GM20000 (cell line): Measurements from ENCODE around the gene PIGK.

Experiments used
- DNase-seq: peaks from one replicate; pipeline ENCODE4 v3.0.0; 2012; ENCODE audit warnings: low spot score
- TF ChIP-seq, protein P1 (sequence below): IDR thresholded peaks from 2 replicates; pipeline ENCODE4 v1.5.1; 2012; ENCODE audit warnings: mild to moderate bottlenecking, control low read depth; ENCODE audit errors: extremely low read depth, missing control alignments

The PIGK gene

DNA sequence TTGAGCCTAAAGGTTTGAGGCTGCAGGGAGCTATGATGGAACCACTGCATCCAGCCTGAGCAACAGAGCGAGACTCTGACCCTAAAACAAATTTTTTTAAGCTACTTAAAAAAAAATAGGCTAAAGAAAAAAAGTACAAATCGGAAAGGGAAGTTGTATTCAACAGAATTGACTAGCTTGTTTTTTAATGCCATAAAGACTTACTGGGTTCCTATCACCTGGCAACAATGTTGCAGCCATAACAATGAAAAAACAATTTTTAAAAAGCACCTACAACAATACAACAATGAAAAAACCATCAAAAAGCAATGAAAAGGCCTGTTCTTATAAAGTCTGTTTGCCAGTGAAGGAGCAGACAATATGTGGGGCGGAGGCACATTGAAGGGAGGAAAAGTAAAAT lies 20.1 kb upstream of the PIGK start:
- DNase-seq: no peak

DNA sequence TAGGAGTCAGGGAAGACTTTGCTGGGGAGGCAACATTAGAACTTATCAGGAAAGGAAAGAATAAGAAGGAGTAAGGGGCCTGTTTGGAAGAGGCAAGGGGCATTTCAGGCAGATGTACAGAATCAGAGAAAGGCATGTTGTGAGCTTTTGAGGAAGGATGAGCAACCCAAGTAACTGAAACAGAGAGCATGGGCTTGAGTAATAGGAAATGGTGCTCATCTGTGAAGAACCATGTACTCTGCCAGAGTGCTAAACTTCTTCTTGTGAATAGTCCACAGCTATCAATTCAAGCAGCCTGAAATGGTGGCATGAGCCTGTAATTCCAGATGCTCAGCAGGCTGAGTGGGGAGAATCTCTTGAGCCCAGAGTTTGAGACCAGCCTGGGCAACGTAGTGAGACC lies 19.2 kb upstream of the PIGK start:
- TF ChIP-seq, protein P1, sequence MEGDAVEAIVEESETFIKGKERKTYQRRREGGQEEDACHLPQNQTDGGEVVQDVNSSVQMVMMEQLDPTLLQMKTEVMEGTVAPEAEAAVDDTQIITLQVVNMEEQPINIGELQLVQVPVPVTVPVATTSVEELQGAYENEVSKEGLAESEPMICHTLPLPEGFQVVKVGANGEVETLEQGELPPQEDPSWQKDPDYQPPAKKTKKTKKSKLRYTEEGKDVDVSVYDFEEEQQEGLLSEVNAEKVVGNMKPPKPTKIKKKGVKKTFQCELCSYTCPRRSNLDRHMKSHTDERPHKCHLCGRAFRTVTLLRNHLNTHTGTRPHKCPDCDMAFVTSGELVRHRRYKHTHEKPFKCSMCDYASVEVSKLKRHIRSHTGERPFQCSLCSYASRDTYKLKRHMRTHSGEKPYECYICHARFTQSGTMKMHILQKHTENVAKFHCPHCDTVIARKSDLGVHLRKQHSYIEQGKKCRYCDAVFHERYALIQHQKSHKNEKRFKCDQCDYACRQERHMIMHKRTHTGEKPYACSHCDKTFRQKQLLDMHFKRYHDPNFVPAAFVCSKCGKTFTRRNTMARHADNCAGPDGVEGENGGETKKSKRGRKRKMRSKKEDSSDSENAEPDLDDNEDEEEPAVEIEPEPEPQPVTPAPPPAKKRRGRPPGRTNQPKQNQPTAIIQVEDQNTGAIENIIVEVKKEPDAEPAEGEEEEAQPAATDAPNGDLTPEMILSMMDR: no peak
- DNase-seq: no peak

More for the DNA sequence above, 20.1 kb upstream of the PIGK start:
- TF ChIP-seq, protein P1: no peak

DNA sequence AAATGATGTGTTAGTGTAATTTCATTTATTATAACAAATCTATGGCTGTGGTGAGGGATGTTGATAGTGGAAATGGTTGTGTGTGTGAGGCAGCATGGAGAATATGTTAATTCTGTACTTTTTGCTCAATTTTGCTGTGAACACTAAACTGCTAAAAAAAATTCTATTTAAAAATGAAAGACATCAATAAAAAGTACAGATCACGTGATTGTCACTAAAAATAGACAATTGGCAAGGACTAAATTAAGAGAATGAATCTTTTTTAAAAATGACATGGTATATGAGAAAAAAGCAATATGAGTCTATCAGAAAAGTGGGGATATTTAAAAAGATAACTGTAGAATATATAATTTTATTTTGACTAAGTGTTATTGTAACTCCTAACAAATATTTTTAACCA lies 15.7 kb upstream of the PIGK start:
- TF ChIP-seq, protein P1: no peak
- DNase-seq: no peak

DNA sequence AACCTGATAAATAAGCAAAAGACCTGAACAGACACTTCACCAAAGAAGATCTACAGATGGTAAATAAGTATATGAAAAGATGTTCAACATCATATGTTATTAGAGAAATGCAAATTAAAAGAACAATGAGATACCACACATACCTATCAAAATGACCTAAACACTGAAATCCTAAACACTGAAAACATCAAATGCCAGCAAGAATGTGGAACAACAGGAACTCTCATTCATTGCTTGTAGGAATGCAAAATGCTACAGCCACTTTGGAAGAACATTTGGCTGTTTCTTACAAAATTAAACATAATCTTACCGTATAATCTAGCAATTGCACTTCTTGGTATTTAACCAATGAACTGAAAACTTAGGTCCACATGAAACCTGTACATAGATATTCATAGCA lies 14.9 kb upstream of the PIGK start:
- TF ChIP-seq, protein P1: no peak
- DNase-seq: no peak

DNA sequence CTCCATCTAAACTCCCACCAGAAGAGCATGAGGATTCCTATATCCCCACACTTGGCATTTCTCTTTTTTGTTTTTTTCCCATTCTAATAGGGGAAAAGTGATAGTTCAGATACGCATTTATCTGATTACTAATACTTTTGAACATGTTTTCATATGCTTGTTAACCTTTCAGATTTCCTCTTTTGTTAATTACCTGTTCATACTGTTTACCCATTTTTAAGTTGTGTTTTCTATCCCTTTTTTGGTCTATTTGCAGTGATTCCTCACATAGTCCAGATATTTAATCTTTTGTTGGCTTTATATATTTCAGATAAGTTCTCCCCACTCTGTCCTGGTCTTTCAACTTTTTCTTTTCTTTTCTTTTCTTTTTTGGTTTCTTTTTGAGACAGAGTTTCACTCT lies 13.6 kb upstream of the PIGK start:
- DNase-seq: no peak
- TF ChIP-seq, protein P1: no peak

DNA sequence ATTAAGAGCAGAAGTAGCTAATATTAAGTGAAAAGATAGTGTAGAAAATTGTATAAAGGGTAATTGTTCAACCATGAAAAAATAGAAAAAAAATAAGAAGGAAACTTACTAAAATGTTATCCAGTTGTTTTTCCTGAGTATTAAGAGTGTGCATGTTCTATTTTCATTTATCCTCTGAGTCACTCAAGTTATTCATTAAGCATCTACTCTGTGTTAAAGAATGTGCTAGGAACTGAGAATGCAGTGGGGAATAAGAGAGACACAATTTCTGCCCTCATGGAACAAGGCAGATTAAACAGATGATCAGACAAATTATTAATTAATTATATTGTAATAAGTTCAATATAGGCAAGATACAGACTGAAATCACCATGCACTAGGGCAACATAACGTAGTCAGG lies 10.8 kb upstream of the PIGK start:
- no peak for DNase-seq
- TF ChIP-seq, protein P1: no peak

DNA sequence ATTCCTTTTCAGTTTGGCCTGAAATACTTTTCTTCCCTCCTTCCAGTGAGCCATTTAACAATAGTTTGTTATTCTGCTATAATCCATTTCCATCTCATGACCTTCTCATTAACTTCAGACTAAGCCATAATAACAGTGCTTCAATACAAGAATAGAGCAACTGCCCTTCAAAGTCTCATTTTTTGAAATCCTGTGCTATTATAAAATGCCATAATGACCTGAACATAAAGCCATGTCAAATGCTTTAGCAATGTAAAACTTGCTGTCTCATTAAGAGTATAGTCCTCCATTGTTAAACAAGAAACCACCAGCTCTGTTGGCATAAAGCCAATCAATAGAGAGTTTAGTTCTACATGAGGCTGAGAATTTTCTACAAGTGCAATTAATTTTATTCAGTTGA lies 9.6 kb upstream of the PIGK start:
- TF ChIP-seq, protein P1: no peak
- no peak for DNase-seq
